Neural crest cell (in vitro differentiated cells): ENCODE data around the gene GRIP2. TPM values are rescaled to one million over a fixed set of nuclear protein-coding genes. Genes with fewer than 3 reads are reported as not detected.

Experiments
- DNase-seq: peaks from one replicate; pipeline ENCODE4 v3.0.0; 2021; ENCODE audit warnings: low read depth, mixed read lengths, low spot score
- H3K27ac Mint-ChIP-seq: one replicate; pipeline ENCODE4 v1.8.0; 2021; ENCODE audit warnings: mild to moderate bottlenecking, mixed read lengths; ENCODE audit not compliant: unreplicated experiment
- H3K27me3 Mint-ChIP-seq: 2 replicates; pipeline ENCODE4 v1.8.0; 2021; ENCODE audit warnings: low read depth, mild to moderate bottlenecking, mixed read lengths
- H3K36me3 Mint-ChIP-seq: 2 replicates; pipeline ENCODE4 v1.8.0; 2021; ENCODE audit warnings: low read depth, mild to moderate bottlenecking, mixed read lengths
- H3K4me1 Mint-ChIP-seq: 2 replicates; pipeline ENCODE4 v1.8.0; 2021; ENCODE audit warnings: mixed read lengths
- H3K4me3 Mint-ChIP-seq: one replicate; pipeline ENCODE4 v1.8.0; 2021; ENCODE audit warnings: mild to moderate bottlenecking, mixed read lengths
- H3K9me3 Mint-ChIP-seq: 2 replicates; pipeline ENCODE4 v1.8.0; 2021; ENCODE audit warnings: mixed read lengths
- CTCF ChIP-seq: fragments of 200-600 bp; sonication (generic); conservative IDR thresholded peaks from 2 replicates; pipeline ENCODE4 v1.5.0; 2021; ENCODE audit warnings: antibody characterized with exemption, mild to moderate bottlenecking
- total RNA-seq: library from RNA; stranded (reverse); gene quantifications from 2 replicates; pipeline ENCODE4 v1.2.1, GENCODE V29; 2021

Gene GRIP2
- total RNA-seq, 1 donor from 2014 or later = 3.2 TPM

GRCh38 chr3:14521611-14522010 is 18.5 kb downstream of the GRIP2 start:
- no peaks in the 10 kb centered on the region for H3K36me3 Mint-ChIP-seq
- no peak overlapping the region for H3K4me3 Mint-ChIP-seq
- H3K27me3 Mint-ChIP-seq = no peaks in the 10 kb centered on the region
- no peak overlapping the region for H3K27ac Mint-ChIP-seq
- DNase-seq = no peak
- H3K4me1 Mint-ChIP-seq = peaks cover 5% of the 10 kb centered on the region
- no peak for TF ChIP-seq CTCF
- no peaks in the 10 kb centered on the region for H3K9me3 Mint-ChIP-seq

GRCh38 chr3:14520967-14521366 is 19.2 kb downstream of the GRIP2 start:
- DNase-seq = no peak
- Mint-ChIP-seq H3K4me1 (peaks cover 5% of the 10 kb centered on the region), H3K36me3 (no peaks in the 10 kb centered on the region), H3K9me3 (no peaks in the 10 kb centered on the region), H3K4me3 (no peak overlapping the region), H3K27ac (no peak overlapping the region), H3K27me3 (no peaks in the 10 kb centered on the region)
- no peak for TF ChIP-seq CTCF

DNA sequence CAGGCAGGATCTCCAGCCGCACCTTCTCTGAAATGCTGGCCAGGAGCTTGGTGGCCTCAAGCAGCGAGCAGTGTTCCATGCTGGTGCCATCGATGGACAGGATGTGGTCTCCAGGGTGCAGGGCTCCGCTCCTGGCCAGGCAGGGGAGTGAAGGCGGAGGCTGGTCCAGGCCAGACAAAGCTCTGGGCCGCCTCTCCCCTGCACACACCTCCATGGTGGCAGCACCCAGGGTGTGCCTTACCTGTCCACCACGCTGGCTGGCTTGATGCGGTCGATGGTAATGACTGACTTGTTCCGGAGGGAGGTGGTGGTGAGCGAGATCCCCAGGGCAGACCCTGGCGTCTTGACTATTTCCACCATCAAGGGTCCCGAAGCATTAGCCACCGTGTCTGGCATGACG is 20.0 kb downstream of the GRIP2 start:
- peaks cover 5% of the 10 kb centered on the region for H3K4me1 Mint-ChIP-seq
- H3K27me3 Mint-ChIP-seq = no peaks in the 10 kb centered on the region
- no peak overlapping the region for H3K27ac Mint-ChIP-seq
- H3K4me3 Mint-ChIP-seq = no peak overlapping the region
- no peak for TF ChIP-seq CTCF
- H3K9me3 Mint-ChIP-seq = no peaks in the 10 kb centered on the region
- no peaks in the 10 kb centered on the region for H3K36me3 Mint-ChIP-seq
- no peak for DNase-seq

GRCh38 chr3:14519406-14519805 is 20.7 kb downstream of the GRIP2 start:
- Mint-ChIP-seq H3K9me3 (no peaks in the 10 kb centered on the region), H3K27ac (peak overlapping the region; percentile 75), H3K4me1 (peaks cover 5% of the 10 kb centered on the region), H3K4me3 (no peak overlapping the region), H3K27me3 (no peaks in the 10 kb centered on the region), H3K36me3 (no peaks in the 10 kb centered on the region)
- TF ChIP-seq CTCF = no peak
- DNase-seq = no peak

DNA sequence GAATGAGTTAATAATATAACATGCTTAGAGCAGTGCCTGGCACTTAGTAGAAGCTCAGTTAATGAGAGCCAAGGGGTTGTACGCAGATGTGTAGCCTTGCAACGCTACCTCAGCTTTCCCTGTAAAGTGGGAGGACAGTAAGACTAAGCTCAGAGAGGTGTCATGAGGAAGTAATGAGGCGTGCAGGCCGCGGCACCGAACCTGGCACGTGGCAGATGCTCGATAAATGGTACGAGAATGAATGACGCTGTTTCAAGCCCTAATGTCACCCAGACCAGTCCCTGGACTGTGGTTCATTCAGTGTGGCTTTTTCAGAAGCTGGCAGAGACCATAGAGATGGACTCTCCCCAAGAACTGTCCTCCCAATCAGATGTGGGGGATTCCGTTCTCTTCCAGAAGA is 21.2 kb downstream of the GRIP2 start:
- no peak for DNase-seq
- H3K27me3 Mint-ChIP-seq = no peaks in the 10 kb centered on the region
- TF ChIP-seq CTCF = no peak

DNA sequence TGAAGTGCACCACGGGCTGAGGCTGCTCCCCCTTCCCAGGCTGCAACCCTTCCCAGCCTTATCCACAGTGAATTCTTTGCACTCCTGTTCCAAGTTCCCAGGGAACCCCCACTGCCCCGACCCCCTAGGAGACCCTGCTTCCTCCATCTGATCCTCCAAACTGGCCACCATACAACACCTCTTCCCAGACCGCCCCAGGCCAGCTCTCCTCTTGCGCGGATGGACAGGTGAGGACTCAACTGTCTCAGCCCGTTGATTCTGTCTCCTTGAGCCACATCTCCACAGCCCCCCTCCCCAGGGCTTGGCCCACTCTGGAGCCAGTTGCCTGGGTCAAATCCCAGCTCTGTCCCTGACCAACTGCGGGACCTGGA is 21.7 kb downstream of the GRIP2 start:
- Mint-ChIP-seq H3K27ac (no peak overlapping the region), H3K9me3 (no peaks in the 10 kb centered on the region), H3K36me3 (no peaks in the 10 kb centered on the region), H3K4me3 (no peak overlapping the region), H3K27me3 (no peaks in the 10 kb centered on the region), H3K4me1 (peaks cover 5% of the 10 kb centered on the region)
- no peak for TF ChIP-seq CTCF
- no peak for DNase-seq

More for the DNA sequence above, 21.2 kb downstream of the GRIP2 start:
- Mint-ChIP-seq H3K9me3 (no peaks in the 10 kb centered on the region), H3K4me1 (peaks cover 5% of the 10 kb centered on the region), H3K36me3 (no peaks in the 10 kb centered on the region), H3K27ac (no peak overlapping the region), H3K4me3 (no peak overlapping the region)
